ENCODE data around the gene MGAT1.

MGAT1 gene

DNA sequence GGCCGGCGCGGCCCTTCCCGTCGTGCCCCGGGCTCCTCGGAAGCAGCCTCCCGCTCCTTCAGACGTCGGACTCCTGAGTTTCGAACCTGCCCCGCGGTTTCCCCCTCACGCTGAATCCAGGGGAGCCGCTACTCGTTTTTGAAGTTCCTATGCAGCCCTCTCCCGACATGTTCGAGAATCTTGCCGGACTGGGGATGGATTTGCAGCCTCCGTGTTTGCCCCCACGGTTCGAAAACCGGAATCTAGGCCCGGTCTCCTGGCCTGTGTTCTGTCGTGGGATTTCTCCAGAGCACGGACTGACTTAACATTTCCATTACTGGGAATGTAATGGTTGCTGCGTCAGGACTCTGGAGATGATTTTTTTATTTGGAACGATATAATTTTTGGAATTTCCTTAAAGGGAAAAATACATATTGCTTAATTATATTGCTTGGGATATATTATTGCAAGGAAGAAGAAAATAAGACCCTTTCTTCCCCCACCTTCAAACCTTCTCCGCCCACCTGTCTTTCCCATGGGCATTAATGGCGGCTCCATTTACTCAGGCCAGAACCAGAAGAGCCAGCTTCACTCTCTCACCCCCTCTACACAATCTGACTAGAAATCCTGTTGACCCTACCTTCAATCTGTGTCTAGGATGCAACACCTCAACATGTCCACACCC lies 8.5 kb upstream of the MGAT1 start:
- H3K27me3 ChIP-seq (ENCODE audit: insufficient read depth, poor library complexity, severe bottlenecking): no peaks in the 10 kb centered on the region
- H3K27ac ChIP-seq (replicated peaks): peak overlapping the region; percentile 100
- TF ChIP-seq SPI1 (IDR thresholded peaks at IDR 0.05; ENCODE audit: borderline replicate concordance, low read depth): no peak
- TF ChIP-seq, protein P1, sequence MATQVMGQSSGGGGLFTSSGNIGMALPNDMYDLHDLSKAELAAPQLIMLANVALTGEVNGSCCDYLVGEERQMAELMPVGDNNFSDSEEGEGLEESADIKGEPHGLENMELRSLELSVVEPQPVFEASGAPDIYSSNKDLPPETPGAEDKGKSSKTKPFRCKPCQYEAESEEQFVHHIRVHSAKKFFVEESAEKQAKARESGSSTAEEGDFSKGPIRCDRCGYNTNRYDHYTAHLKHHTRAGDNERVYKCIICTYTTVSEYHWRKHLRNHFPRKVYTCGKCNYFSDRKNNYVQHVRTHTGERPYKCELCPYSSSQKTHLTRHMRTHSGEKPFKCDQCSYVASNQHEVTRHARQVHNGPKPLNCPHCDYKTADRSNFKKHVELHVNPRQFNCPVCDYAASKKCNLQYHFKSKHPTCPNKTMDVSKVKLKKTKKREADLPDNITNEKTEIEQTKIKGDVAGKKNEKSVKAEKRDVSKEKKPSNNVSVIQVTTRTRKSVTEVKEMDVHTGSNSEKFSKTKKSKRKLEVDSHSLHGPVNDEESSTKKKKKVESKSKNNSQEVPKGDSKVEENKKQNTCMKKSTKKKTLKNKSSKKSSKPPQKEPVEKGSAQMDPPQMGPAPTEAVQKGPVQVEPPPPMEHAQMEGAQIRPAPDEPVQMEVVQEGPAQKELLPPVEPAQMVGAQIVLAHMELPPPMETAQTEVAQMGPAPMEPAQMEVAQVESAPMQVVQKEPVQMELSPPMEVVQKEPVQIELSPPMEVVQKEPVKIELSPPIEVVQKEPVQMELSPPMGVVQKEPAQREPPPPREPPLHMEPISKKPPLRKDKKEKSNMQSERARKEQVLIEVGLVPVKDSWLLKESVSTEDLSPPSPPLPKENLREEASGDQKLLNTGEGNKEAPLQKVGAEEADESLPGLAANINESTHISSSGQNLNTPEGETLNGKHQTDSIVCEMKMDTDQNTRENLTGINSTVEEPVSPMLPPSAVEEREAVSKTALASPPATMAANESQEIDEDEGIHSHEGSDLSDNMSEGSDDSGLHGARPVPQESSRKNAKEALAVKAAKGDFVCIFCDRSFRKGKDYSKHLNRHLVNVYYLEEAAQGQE (IDR thresholded peaks at IDR 0.05; ENCODE audit: insufficient replicate concordance, low read depth): peak; percentile 34
- H3K4me3 ChIP-seq (replicated peaks; ENCODE audit: insufficient read depth, low read length): peak overlapping the region; percentile 58
- DNase-seq (ENCODE audit: low read depth in 1 of 2, low spot score in 1 of 2): peak in 1 of 2 experiments; percentile 70

DNA sequence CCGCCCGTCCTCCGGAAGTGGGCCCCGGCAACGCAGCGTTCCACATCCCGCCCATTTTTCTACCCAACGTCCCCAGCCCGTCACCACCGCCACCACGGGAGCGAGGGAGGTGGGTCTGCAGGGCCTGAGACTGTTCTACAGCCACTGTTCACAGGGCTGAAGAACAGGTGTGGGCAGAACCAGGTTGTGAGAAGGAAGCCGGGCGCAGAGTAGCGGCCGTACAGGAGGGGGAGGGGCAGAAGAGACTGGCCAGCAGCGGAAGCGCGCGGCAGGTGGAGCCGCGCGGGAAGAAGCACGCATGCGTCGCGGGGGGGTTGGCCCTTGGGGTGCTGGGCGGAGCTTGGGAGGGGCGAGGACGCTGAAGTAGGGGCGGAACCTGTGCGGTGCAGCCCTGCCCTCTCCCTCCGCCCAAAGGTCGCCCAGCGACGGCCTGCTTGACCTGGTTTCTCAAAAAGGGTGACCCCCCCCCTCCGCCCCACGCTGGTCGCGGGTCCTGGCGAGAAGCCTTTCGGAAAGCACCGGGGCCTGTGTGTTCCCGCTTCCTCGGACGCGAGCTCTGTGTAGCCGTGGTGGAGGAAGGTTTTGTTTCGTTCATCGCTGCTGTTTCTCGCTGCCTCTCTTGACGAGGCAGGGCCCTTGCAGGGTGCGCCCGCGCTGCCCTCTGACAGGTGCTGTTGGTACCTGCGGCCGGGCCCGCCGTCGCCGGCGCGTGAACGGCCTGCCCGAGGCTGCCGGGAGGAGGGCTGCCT lies 7.8 kb upstream of the MGAT1 start:
- H3K4me3 ChIP-seq (replicated peaks; ENCODE audit: insufficient read depth, low read length): peak overlapping the region; percentile 58
- DNase-seq (ENCODE audit: low read depth in 1 of 2, low spot score in 1 of 2): peak; percentile 93 to 94
- no peaks in the 10 kb centered on the region for H3K27me3 ChIP-seq (ENCODE audit: insufficient read depth, poor library complexity, severe bottlenecking)
- peak overlapping the region; percentile 100 for H3K27ac ChIP-seq (replicated peaks)
- TF ChIP-seq, protein P1 (IDR thresholded peaks at IDR 0.05; ENCODE audit: insufficient replicate concordance, low read depth): peak; percentile 58
- TF ChIP-seq SPI1 (IDR thresholded peaks at IDR 0.05; ENCODE audit: borderline replicate concordance, low read depth) (peak; percentile 14; the same call in 1 of the 2 replicates), GABPA (IDR thresholded peaks at IDR 0.05; ENCODE audit: low read depth) (peak; percentile 88), POLR2AphosphoS5 (IDR thresholded peaks at IDR 0.05; ENCODE audit: low read depth) (peak; percentile 87; the same call in 1 of the 2 replicates)
- TF ChIP-seq, protein P2, sequence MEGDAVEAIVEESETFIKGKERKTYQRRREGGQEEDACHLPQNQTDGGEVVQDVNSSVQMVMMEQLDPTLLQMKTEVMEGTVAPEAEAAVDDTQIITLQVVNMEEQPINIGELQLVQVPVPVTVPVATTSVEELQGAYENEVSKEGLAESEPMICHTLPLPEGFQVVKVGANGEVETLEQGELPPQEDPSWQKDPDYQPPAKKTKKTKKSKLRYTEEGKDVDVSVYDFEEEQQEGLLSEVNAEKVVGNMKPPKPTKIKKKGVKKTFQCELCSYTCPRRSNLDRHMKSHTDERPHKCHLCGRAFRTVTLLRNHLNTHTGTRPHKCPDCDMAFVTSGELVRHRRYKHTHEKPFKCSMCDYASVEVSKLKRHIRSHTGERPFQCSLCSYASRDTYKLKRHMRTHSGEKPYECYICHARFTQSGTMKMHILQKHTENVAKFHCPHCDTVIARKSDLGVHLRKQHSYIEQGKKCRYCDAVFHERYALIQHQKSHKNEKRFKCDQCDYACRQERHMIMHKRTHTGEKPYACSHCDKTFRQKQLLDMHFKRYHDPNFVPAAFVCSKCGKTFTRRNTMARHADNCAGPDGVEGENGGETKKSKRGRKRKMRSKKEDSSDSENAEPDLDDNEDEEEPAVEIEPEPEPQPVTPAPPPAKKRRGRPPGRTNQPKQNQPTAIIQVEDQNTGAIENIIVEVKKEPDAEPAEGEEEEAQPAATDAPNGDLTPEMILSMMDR (IDR thresholded peaks at IDR 0.05; ENCODE audit: insufficient read depth, low read length): no peak

DNA sequence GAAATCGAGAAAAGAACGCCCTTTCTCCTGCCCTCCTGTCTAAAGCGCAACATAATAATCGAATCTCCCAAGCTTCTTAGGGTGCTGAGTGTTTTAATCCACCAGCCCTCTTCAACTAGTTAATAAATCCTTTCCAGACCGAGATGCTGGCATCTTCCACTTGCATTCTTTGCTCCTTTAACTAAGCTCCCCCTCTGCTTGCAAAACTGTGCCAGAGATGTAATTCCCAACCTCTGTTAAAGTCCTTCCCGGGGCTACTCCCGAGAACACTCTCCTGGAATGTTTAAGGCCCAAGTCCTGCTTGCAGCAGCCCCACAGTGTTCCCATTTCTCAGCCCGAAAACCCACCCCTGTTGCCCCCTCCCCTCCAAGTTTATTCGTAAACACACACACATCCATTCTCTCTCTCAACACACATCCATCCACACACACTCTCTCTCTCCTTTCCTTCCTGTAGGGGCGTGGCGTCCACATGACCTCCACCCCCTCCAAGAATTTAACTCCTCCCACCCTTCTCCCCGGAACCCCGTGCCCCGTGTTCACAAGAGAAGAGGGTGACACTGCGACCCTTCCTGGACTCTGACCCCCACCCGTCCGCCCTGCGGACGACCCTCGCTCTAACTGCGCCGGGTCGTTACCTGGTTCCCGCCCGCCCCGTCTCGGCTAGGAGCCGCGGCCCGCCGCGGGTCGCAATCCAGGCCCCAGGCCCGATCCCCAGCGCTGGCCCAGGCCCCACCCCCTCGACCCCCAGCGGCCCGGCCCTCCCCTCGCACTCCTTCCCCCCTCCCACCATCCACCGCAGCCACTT lies 7.0 kb upstream of the MGAT1 start:
- DNase-seq (ENCODE audit: low read depth in 1 of 2, low spot score in 1 of 2): peak; percentile 85 to 93
- H3K4me3 ChIP-seq (replicated peaks; ENCODE audit: insufficient read depth, low read length): peak overlapping the region; percentile 58
- H3K27me3 ChIP-seq (ENCODE audit: insufficient read depth, poor library complexity, severe bottlenecking): no peaks in the 10 kb centered on the region
- TF ChIP-seq GABPA (IDR thresholded peaks at IDR 0.05; ENCODE audit: low read depth) (no peak), POLR2AphosphoS5 (IDR thresholded peaks at IDR 0.05; ENCODE audit: low read depth) (no peak; the same call in 1 of the 2 replicates)
- H3K27ac ChIP-seq (replicated peaks): peak overlapping the region; percentile 100

DNA sequence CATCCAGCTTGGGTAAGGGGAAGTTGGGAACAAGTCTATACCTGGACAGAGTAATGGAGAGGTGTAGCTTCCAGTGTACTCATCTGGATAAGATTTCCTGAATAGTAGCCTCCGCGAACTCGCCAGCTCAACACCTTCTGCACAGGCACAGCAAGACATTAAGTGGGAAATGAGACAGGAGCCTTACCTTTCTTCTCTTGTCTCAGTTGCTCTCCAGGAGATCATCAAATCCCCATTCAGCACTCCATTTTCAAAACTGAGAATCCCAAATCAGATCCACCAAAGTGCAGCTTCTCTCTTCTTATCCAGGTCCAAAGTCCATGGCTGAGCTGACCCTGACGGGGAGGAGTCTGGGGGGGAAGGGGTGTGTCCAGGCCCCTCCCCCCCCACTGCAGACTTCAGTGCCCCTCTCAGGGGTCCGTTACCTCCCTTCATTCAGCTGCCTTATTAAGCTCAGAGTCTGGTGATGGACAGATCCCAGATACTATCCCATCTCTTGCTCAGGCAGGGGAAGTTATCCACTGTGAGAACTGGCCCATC lies 5.9 kb upstream of the MGAT1 start:
- peak overlapping the region; percentile 58 for H3K4me3 ChIP-seq (replicated peaks; ENCODE audit: insufficient read depth, low read length)
- DNase-seq (ENCODE audit: low read depth in 1 of 2, low spot score in 1 of 2): no peak
- no peak for TF ChIP-seq SPI1 (IDR thresholded peaks at IDR 0.05; ENCODE audit: borderline replicate concordance, low read depth)
- TF ChIP-seq POLR2AphosphoS5 (IDR thresholded peaks at IDR 0.05; ENCODE audit: low read depth): no peak
- no peak for TF ChIP-seq GABPA (IDR thresholded peaks at IDR 0.05; ENCODE audit: low read depth)
- TF ChIP-seq, protein P1 (IDR thresholded peaks at IDR 0.05; ENCODE audit: insufficient replicate concordance, low read depth): no peak
- TF ChIP-seq, protein P2 (IDR thresholded peaks at IDR 0.05; ENCODE audit: insufficient read depth, low read length): no peak
- no peaks in the 10 kb centered on the region for H3K27me3 ChIP-seq (ENCODE audit: insufficient read depth, poor library complexity, severe bottlenecking)
- H3K27ac ChIP-seq (replicated peaks): peak overlapping the region; percentile 100
